Inferior parietal cortex (tissue), 1 donor: ENCODE results near the gene PRKCE.

Experiments
- DNase-seq: peaks from one replicate; pipeline ENCODE4 v3.0.0-alpha.2; 2016; ENCODE audit errors: extremely low spot score

The PRKCE gene

GRCh38 chr2:45992021-45992740 is 340.7 kb downstream of the PRKCE start:
- DNase-seq, result no peak

- no peak for DNase-seq
Measured at GRCh38 chr2:45992741-45993475, 341.4 kb downstream of the PRKCE start.

- DNase-seq, result peak; percentile 75
Measured at GRCh38 chr2:45993476-45993991, 342.1 kb downstream of the PRKCE start.

GRCh38 chr2:45994060-45994459 is 342.6 kb downstream of the PRKCE start:
- DNase-seq, result no peak

DNA sequence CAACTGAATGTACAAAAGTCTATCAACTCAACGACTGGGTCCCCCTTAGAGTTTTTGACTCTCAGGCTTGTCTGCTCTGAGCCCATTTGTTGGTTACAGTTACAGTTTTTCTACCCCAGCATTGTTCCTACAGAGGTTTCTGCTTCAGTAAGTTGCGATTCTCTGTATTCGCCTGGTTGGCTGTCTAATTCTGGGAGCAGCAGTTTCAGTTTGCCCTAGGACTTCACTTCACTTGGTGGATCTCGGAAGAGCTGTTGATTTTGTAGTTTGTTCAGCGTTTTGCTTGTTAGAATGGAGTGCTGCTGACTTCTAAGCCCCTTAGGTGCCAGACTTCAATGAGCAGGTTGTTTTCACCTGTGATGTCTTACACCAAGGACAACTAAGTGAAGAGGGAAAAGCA is 349.2 kb downstream of the PRKCE start:
- DNase-seq, result no peak

DNA sequence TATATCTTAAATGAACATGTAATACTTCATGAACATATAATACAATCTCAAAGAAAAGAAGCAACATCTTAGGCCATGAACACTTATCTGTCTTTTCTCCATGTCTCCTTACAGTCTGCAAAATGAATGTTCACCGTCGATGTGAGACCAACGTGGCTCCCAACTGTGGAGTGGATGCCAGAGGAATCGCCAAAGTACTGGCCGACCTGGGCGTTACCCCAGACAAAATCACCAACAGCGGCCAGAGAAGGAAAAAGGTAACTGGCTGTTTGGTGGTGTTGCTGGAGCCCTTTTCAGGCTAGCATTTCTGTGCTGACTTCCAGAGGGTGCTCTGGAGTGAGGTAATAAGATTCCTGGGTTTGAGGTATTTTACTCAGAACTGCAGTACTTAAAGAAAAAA is 349.8 kb downstream of the PRKCE start:
- DNase-seq, result no peak

DNA sequence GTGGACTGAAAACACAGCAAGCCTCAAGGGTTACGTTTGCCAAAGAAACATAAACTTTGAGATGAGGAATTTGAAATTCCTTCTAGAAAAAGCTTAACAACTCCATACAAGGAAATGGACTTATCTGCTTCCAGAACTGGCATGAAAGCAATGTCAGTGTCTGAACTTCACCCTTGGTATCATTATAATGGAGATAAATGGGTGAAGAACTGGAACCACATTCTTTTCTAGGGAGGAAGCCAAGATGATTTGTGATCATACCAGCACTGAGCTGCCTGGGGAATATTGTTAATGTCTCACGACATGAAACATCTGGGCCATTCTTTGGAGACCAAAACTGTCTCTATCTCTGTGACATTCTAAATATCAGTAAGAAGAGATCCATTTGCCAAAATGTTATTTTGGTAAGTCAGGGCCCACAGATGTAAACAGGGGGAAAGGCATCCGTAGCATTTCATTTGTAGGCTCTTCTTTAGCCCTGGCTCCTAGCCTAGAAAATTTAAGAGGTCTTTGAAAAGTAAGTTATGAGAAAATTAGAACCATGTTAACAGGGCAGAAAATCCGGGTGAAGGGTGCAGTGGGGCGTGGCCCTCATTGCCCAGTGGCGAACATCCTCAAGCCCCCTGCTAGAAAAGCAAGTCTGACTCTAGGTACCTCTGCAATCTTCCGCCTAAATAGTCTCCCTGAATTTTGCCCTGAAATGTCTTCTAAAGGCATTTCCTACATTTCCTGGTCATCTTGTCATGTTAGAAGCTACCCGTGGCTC is 350.4 kb downstream of the PRKCE start:
- no peak for DNase-seq

- DNase-seq, result no peak
Measured at GRCh38 chr2:46002507-46002883, 351.0 kb downstream of the PRKCE start.

DNA sequence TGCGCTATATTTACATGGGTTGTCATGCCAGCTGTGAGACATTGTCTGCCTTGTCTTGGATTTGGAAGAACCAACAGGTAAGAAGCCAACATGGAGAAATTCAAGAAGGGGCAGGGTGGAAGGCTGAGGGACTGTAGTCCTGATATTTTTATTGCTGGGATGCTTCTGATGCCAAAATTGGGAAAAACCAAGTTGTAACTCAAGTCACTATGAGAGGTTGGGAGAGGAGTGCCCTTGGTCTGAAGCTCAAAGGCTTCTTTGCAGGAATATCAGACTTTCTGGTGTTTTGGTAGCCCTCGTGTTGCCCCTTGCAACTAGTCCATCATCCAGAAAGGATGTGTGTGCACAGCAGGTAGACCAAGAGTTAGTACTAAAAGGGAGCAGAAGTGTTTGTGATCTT is 351.5 kb downstream of the PRKCE start:
- DNase-seq, result no peak

- no peak for DNase-seq
Measured at GRCh38 chr2:46003903-46004473, 352.5 kb downstream of the PRKCE start.

DNA sequence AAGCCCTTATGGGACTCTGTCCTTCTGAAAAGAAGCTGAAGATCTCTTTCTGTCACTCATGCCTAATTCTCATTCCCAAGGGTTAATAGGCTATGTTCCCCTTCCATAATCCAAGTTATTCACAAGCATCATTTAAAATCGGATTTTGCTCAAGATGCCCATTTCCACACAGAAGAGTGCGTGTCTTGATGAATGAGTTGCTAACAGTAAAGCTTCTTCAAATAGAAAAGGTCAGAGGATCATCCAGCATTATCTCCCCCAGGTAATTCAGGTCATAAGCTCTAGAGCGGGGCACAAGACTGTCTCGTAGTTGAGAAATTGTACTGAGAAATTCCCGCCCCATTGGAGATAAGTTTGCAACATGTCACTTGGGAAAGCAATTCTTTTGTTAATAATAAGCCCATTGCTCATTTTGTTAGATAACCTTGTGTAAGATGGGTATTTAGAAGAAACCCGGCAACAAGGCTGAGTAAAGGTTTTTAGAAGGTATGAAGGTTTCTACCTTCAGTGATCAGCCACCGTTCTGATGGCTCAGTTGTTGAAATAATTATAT is 355.1 kb downstream of the PRKCE start:
- DNase-seq, result no peak

DNA sequence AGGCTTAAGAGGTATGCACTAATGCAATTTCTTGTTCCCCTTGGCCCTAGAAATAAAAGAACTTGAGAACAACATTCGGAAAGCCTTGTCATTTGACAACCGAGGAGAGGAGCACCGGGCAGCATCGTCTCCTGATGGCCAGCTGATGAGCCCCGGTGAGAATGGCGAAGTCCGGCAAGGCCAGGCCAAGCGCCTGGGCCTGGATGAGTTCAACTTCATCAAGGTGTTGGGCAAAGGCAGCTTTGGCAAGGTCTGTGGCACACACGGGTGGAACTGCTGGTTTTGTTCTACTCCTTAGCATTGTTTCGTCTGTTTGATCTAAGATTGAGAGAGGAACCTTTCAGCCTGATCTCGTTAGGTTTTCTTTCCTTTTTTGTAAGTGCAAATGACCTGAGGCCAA is 355.9 kb downstream of the PRKCE start:
- DNase-seq, result no peak

DNA sequence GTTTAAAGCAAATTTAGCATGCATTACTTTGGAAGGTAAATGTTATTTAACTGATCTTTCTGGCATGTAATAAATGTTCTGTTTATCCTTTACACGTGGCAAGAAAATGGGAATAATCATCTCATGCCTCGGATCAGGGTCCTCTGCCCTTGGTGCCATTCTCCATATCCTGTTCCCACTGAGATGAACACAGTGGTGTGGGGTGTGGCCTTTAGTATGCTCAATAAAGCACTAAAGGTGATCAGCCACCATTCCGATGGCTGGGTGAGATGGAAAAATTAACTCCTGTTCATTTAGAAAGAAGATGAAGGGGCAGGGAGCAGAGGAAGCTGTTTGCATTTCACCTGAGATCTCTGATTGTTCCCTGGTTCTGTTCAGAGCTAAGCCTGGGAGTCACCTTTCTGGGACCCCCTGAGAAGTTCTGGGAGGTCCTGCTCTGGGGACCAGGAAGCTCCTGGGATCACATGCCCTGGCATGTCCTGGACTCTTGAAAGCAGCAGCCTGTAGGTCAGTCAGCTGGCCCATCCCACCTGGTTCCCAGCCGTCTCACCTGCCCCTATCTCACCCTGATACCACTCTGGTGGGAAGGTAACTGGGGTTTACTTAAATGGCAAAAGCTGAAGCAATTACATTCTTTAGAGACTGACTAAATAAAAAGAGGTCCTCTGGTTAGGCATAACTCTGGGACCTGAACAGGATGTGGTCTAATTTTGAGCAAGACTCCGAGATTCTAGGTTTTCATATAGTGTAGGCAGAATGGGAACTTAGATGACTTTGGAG is 356.8 kb downstream of the PRKCE start:
- DNase-seq, result no peak

- DNase-seq, result no peak
Measured at GRCh38 chr2:46009315-46009714, 357.8 kb downstream of the PRKCE start.

- no peak for DNase-seq
Measured at GRCh38 chr2:46009772-46010171, 358.3 kb downstream of the PRKCE start.

DNA sequence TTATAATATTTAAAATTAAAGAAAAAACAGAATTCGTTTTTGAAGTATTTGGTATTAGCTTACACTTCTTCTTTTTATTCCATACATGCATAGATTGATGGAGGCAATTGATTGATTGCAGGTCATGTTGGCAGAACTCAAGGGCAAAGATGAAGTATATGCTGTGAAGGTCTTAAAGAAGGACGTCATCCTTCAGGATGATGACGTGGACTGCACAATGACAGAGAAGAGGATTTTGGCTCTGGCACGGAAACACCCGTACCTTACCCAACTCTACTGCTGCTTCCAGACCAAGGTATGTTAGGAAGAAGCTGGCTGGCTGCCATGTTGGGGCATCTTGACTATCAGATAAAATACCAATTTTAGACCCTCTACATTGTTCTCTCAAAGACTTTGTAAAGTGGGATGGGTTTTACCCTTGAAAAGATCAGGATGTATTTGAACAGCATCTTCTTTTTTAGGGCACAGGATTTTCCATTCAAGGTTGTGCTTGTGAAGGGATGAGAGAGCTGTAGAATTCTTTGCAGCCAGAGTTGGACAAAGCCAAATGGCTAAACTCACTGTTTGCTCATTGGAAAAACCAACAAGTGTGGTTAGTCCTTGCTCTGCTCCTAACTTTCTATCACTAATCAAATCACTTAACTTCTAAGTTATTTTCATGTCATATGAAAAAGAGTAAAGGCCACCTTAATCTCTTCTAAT is 358.9 kb downstream of the PRKCE start:
- DNase-seq, result no peak

GRCh38 chr2:46010925-46011490 is 359.5 kb downstream of the PRKCE start:
- peak; percentile 68 for DNase-seq

DNA sequence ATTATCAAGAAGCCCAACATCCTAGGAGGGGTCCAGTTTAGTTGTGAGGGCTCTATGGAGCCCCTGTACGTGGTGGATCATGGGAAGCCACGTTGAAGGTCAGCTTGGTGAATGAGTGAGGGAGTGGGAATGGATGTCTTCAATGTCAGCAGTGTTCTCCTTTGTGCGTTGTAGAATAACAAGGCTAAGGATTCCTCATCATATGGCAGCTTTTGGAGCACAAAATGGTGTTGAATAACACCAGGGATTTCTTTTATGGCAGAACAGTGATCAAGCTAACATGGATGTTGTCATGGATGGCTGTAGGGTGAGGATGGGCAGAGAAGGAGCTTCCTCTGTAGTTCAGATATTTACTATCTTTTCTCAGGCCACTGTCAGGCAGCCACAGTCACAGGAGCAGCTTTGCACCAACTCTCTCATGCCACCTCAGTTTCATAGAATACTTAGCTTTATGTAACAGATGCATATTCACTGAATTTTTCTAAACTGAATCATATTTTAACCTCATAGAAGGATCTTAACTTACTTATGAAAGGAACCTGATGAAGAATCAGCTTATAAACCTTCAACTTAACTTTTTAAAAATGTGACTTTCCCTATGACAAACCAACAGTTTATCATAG is 361.3 kb downstream of the PRKCE start:
- DNase-seq, result no peak

DNA sequence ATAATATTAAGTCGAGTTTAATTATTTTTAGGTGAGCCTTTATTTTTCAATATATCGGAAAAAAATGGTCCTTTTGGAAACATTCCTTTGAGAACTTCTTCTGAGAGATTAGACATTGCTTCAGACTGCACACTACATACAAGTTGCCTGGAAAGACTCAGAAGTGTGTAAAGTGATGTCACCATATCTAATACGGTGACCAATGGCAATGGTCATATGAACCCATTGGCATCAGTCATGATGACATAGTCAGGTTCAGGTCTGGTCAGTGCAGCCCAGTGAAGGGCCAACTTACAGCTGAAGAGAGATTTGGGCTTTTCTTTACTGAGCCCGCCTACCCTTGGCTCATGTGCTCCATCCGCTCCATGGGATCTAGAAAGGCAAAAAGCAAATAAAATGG is 362.3 kb downstream of the PRKCE start:
- no peak for DNase-seq
